ENCODE measurements around the gene MUC4.

The MUC4 gene

DNA sequence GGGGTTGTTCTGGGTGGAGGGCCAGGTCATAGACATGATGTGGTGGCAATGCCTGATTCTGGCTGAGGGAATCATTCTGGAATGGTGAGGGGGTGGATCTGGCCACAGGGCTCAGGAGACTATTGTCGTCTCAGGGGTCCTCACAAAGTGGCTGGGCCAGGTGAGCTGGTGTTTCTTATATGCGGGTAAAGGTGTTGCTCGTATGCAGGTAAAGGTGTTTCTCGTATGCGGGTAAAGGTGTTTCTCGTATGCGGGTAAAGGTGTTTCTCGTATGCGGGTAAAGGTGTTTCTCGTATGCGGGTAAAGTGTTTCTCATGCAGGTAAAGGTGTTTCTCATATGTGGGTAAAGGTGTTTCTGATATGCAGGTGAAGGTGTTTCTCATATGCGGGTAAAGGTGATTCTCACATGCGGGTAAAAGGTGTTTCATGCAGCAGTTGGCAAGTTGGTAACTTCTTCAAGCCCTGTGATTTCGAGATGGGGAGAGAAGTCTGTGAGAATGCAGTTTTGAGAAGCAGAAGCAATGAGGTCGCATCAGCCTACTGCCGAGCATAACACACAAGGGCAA is 10.5 kb upstream of the MUC4 start:
- no peak for TF ChIP-seq ISL1 (CRISPR knock-in tag; IDR thresholded peaks at IDR 0.05)
- TF ChIP-seq, protein P1, sequence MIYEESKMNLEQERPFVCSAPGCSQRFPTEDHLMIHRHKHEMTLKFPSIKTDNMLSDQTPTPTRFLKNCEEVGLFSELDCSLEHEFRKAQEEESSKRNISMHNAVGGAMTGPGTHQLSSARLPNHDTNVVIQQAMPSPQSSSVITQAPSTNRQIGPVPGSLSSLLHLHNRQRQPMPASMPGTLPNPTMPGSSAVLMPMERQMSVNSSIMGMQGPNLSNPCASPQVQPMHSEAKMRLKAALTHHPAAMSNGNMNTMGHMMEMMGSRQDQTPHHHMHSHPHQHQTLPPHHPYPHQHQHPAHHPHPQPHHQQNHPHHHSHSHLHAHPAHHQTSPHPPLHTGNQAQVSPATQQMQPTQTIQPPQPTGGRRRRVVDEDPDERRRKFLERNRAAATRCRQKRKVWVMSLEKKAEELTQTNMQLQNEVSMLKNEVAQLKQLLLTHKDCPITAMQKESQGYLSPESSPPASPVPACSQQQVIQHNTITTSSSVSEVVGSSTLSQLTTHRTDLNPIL (CRISPR knock-in tag; IDR thresholded peaks at IDR 0.05; ENCODE audit: low read depth) = no peak
- TF ChIP-seq BACH2 (CRISPR knock-in tag; IDR thresholded peaks at IDR 0.05; ENCODE audit: borderline replicate concordance) = no peak
- TF ChIP-seq, protein P2, sequence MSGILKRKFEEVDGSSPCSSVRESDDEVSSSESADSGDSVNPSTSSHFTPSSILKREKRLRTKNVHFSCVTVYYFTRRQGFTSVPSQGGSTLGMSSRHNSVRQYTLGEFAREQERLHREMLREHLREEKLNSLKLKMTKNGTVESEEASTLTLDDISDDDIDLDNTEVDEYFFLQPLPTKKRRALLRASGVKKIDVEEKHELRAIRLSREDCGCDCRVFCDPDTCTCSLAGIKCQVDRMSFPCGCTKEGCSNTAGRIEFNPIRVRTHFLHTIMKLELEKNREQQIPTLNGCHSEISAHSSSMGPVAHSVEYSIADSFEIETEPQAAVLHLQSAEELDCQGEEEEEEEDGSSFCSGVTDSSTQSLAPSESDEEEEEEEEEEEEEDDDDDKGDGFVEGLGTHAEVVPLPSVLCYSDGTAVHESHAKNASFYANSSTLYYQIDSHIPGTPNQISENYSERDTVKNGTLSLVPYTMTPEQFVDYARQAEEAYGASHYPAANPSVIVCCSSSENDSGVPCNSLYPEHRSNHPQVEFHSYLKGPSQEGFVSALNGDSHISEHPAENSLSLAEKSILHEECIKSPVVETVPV (CRISPR knock-in tag; IDR thresholded peaks at IDR 0.05) = no peak
- no peak for TF ChIP-seq ESRRG (CRISPR knock-in tag; IDR thresholded peaks at IDR 0.05)
- no peak for TF ChIP-seq TCF4 (CRISPR knock-in tag; IDR thresholded peaks at IDR 0.05; ENCODE audit: borderline replicate concordance)
- TF ChIP-seq ZC3H10 (CRISPR knock-in tag; IDR thresholded peaks at IDR 0.05) = no peak
- no peak for TF ChIP-seq OSR1 (CRISPR knock-in tag; IDR thresholded peaks at IDR 0.05)
- no peak for TF ChIP-seq GLIS3 (CRISPR knock-in tag; IDR thresholded peaks at IDR 0.05)
- TF ChIP-seq ZNF70 (CRISPR knock-in tag; IDR thresholded peaks at IDR 0.05) = no peak
- TF ChIP-seq ZFP3 (CRISPR knock-in tag; IDR thresholded peaks at IDR 0.05) = no peak
- TF ChIP-seq, protein P3, sequence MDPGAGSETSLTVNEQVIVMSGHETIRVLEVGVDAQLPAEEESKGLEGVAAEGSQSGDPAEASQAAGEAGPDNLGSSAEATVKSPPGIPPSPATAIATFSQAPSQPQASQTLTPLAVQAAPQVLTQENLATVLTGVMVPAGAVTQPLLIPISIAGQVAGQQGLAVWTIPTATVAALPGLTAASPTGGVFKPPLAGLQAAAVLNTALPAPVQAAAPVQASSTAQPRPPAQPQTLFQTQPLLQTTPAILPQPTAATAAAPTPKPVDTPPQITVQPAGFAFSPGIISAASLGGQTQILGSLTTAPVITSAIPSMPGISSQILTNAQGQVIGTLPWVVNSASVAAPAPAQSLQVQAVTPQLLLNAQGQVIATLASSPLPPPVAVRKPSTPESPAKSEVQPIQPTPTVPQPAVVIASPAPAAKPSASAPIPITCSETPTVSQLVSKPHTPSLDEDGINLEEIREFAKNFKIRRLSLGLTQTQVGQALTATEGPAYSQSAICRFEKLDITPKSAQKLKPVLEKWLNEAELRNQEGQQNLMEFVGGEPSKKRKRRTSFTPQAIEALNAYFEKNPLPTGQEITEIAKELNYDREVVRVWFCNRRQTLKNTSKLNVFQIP (CRISPR knock-in tag; IDR thresholded peaks at IDR 0.05; ENCODE audit: borderline replicate concordance, low read depth) = no peak
- no peak for TF ChIP-seq ARNTL (CRISPR knock-in tag; IDR thresholded peaks at IDR 0.05; ENCODE audit: borderline replicate concordance, low read depth)
- no peak for TF ChIP-seq TOX (CRISPR knock-in tag; IDR thresholded peaks at IDR 0.05; ENCODE audit: borderline replicate concordance)
- TF ChIP-seq ZNF8 (CRISPR knock-in tag; IDR thresholded peaks at IDR 0.05) = no peak
- TF ChIP-seq ZFP30 (CRISPR knock-in tag; IDR thresholded peaks at IDR 0.05) = no peak

DNA sequence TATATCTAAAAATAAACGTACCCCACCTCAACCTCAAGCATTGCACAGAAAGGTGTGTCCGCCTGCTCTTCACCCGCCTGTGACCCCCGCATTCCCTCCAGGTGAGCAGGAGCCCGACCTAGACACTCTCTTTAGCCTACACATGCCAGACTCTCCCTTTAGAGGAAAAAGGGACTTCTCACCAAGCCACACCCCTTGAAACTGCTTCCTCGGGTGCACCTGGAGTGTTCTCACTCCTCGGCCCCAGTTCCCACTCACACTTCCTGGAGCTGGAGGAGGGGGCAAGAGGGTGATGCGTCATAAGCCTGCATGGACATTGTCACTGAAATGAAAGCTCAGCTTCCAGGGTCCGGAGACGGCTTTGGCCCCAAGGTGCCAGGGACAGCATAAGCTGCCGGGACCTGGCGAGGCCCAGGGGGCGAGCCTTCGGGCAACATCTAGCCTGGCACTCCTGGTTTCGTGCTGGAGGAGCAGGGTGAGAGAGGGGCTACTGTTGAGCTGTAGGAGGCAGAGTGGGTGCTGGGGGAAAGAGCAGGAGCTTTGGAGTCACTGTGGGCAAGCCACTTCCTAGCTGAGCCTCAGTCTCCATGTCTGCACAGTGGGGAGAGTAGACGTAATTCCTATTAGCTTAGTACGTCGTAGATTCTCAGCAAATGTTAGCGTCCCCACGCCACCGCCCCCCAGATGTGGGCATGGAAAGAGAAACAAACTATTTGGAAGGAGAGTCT is 9.8 kb upstream of the MUC4 start:
- no peak for ATAC-seq
- TF ChIP-seq OSR1 (CRISPR knock-in tag; IDR thresholded peaks at IDR 0.05) (no peak), SNAI2 (CRISPR knock-in tag; IDR thresholded peaks at IDR 0.05) (no peak), ZNF70 (CRISPR knock-in tag; IDR thresholded peaks at IDR 0.05) (no peak)

More for the DNA sequence above, 10.5 kb upstream of the MUC4 start:
- ATAC-seq = no peak

DNA sequence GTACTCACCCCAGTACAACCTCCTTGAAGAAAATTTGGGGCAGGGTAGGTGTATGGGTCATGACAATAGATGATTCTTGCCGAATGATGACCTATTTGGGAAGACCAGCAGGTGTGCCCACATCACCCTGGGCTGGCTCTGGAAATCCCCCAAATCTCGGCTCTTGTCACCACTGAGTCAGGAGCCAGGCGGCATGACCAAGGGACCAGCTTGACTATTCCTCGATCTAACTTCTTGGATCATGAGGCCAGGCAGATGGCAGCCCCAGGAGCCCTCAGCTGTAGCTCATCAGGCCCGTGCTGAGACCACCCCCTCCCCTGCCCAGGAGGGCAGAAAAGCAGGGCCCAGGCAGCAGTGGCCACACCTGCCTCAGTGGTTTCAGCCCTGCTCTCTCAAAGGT is 9.2 kb upstream of the MUC4 start:
- TF ChIP-seq RARB (CRISPR knock-in tag; IDR thresholded peaks at IDR 0.05) (no peak), BACH2 (CRISPR knock-in tag; IDR thresholded peaks at IDR 0.05; ENCODE audit: borderline replicate concordance) (no peak), ZNF70 (CRISPR knock-in tag; IDR thresholded peaks at IDR 0.05) (no peak), ZNF8 (CRISPR knock-in tag; IDR thresholded peaks at IDR 0.05) (no peak), PPARA (CRISPR knock-in tag; IDR thresholded peaks at IDR 0.05; ENCODE audit: borderline replicate concordance) (no peak), ZNF565 (CRISPR knock-in tag; conservative IDR thresholded peaks at IDR 0.05; ENCODE audit: low read depth) (no peak), ISL1 (CRISPR knock-in tag; IDR thresholded peaks at IDR 0.05) (no peak), CSDC2 (CRISPR knock-in tag; IDR thresholded peaks at IDR 0.05) (no peak), ZFP30 (CRISPR knock-in tag; IDR thresholded peaks at IDR 0.05) (no peak), ARNTL (CRISPR knock-in tag; IDR thresholded peaks at IDR 0.05; ENCODE audit: borderline replicate concordance, low read depth) (no peak), SNAI2 (CRISPR knock-in tag; IDR thresholded peaks at IDR 0.05) (no peak), GLIS3 (CRISPR knock-in tag; IDR thresholded peaks at IDR 0.05) (no peak), ZFP3 (CRISPR knock-in tag; IDR thresholded peaks at IDR 0.05) (no peak)
- TF ChIP-seq, protein P4, sequence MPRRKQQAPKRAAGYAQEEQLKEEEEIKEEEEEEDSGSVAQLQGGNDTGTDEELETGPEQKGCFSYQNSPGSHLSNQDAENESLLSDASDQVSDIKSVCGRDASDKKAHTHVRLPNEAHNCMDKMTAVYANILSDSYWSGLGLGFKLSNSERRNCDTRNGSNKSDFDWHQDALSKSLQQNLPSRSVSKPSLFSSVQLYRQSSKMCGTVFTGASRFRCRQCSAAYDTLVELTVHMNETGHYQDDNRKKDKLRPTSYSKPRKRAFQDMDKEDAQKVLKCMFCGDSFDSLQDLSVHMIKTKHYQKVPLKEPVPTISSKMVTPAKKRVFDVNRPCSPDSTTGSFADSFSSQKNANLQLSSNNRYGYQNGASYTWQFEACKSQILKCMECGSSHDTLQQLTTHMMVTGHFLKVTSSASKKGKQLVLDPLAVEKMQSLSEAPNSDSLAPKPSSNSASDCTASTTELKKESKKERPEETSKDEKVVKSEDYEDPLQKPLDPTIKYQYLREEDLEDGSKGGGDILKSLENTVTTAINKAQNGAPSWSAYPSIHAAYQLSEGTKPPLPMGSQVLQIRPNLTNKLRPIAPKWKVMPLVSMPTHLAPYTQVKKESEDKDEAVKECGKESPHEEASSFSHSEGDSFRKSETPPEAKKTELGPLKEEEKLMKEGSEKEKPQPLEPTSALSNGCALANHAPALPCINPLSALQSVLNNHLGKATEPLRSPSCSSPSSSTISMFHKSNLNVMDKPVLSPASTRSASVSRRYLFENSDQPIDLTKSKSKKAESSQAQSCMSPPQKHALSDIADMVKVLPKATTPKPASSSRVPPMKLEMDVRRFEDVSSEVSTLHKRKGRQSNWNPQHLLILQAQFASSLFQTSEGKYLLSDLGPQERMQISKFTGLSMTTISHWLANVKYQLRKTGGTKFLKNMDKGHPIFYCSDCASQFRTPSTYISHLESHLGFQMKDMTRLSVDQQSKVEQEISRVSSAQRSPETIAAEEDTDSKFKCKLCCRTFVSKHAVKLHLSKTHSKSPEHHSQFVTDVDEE (CRISPR knock-in tag; IDR thresholded peaks at IDR 0.05) = no peak
- TF ChIP-seq, protein P3 (CRISPR knock-in tag; IDR thresholded peaks at IDR 0.05; ENCODE audit: borderline replicate concordance, low read depth) = no peak
- TF ChIP-seq, protein P5, sequence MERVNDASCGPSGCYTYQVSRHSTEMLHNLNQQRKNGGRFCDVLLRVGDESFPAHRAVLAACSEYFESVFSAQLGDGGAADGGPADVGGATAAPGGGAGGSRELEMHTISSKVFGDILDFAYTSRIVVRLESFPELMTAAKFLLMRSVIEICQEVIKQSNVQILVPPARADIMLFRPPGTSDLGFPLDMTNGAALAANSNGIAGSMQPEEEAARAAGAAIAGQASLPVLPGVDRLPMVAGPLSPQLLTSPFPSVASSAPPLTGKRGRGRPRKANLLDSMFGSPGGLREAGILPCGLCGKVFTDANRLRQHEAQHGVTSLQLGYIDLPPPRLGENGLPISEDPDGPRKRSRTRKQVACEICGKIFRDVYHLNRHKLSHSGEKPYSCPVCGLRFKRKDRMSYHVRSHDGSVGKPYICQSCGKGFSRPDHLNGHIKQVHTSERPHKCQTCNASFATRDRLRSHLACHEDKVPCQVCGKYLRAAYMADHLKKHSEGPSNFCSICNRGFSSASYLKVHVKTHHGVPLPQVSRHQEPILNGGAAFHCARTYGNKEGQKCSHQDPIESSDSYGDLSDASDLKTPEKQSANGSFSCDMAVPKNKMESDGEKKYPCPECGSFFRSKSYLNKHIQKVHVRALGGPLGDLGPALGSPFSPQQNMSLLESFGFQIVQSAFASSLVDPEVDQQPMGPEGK (CRISPR knock-in tag; IDR thresholded peaks at IDR 0.05; ENCODE audit: borderline replicate concordance) = no peak
- TF ChIP-seq, protein P1 (CRISPR knock-in tag; IDR thresholded peaks at IDR 0.05; ENCODE audit: low read depth) = no peak
- no peak for ATAC-seq
